Measurements from ENCODE around the gene CDC42.

Gene CDC42

GRCh38 chr1:22112554-22112953 lies 60.0 kb downstream of the CDC42 start:
- no peaks in the 10 kb centered on the region for H3K9me3 ChIP-seq (replicated peaks in 1 of 11)
- H3K9ac ChIP-seq: no peak overlapping the region
- H3K4me1 ChIP-seq: peaks cover 0 to 17% (median 5%) of the 10 kb centered on the region in 10 experiments; a peak in 7 of 20 replicates
- H3K4me2 ChIP-seq: no peak overlapping the region
- no peak overlapping the region for H3K4me3 ChIP-seq
- H3K27ac ChIP-seq: no peak overlapping the region
- H3K36me3 ChIP-seq: peaks cover 74 to 100% (median 90%) of the 10 kb centered on the region in 11 experiments
- H3K27me3 ChIP-seq: no peaks in the 10 kb centered on the region
- TF ChIP-seq Cebpa-rat (IDR thresholded peaks at IDR 0.05): no peak
- H4K20me1 ChIP-seq: peaks cover 54 to 100% (median 100%) of the 10 kb centered on the region in 11 experiments

GRCh38 chr1:22114083-22115012 lies 61.8 kb downstream of the CDC42 start:
- no peak overlapping the region for H3K4me2 ChIP-seq
- H3K36me3 ChIP-seq: peaks cover 60 to 100% (median 86%) of the 10 kb centered on the region in 11 experiments

DNA sequence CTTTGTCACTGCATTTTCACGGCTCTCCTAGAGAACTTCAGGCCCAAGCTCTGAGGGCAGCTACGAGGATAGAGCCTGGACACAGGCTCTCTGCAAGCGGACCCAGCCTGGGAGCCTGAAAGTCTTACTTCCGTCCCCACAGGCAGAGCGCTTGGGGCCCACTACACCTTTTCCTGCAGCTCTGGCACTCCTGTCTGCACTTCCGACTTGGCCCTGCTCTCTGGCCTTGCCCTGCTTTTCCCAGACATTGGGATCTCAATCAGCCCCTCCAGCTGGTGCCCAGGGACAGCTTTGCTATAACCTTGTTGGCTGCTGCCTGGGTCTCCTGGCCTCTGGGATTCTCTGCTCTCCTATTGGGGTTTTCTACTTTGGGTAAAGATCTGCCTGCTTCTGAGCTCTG lies 62.8 kb downstream of the CDC42 start:
- no peak for TF ChIP-seq Cebpa-rat (IDR thresholded peaks at IDR 0.05)
- Histone ChIP-seq H3K4me2 (no peak overlapping the region), H3K4me1 (peaks cover 0 to 17% (median 6%) of the 10 kb centered on the region in 10 experiments; a peak in 7 of 20 replicates), H3K27me3 (no peaks in the 10 kb centered on the region), H3K4me3 (no peak overlapping the region), H3K9me3 (replicated peaks in 1 of 11) (no peaks in the 10 kb centered on the region), H3K9ac (no peak overlapping the region), H4K20me1 (peaks cover 61 to 100% (median 100%) of the 10 kb centered on the region in 11 experiments), H3K27ac (no peak overlapping the region), H3K36me3 (peaks cover 53 to 100% (median 87%) of the 10 kb centered on the region in 11 experiments)

More at GRCh38 chr1:22114083-22115012, 61.8 kb downstream of the CDC42 start:
- no peak overlapping the region for H3K27ac ChIP-seq
- peaks cover 55 to 100% (median 100%) of the 10 kb centered on the region in 11 experiments for H4K20me1 ChIP-seq
- H3K4me3 ChIP-seq: no peak overlapping the region
- no peak overlapping the region for H3K9ac ChIP-seq
- peaks cover 0 to 17% (median 6%) of the 10 kb centered on the region in 10 experiments; a peak in 7 of 20 replicates for H3K4me1 ChIP-seq
- TF ChIP-seq Cebpa-rat (IDR thresholded peaks at IDR 0.05): no peak
- H3K27me3 ChIP-seq: no peaks in the 10 kb centered on the region
- H3K9me3 ChIP-seq (replicated peaks in 1 of 11): no peaks in the 10 kb centered on the region

- Histone ChIP-seq H3K36me3 (peaks cover 35 to 95% (median 78%) of the 10 kb centered on the region in 11 experiments), H3K9ac (no peak overlapping the region), H3K27me3 (no peaks in the 10 kb centered on the region), H3K4me3 (no peak overlapping the region), H3K9me3 (replicated peaks in 1 of 11) (no peaks in the 10 kb centered on the region), H3K27ac (no peak overlapping the region), H3K4me1 (peaks cover 0 to 24% (median 12%) of the 10 kb centered on the region in 10 experiments; a peak in 10 of 20 replicates), H3K4me2 (no peak overlapping the region), H4K20me1 (peaks cover 63 to 100% (median 100%) of the 10 kb centered on the region in 11 experiments)
- no peak for TF ChIP-seq Cebpa-rat (IDR thresholded peaks at IDR 0.05)
These were observed 64.7 kb downstream of the CDC42 start for GRCh38 chr1:22117238-22117637.

DNA sequence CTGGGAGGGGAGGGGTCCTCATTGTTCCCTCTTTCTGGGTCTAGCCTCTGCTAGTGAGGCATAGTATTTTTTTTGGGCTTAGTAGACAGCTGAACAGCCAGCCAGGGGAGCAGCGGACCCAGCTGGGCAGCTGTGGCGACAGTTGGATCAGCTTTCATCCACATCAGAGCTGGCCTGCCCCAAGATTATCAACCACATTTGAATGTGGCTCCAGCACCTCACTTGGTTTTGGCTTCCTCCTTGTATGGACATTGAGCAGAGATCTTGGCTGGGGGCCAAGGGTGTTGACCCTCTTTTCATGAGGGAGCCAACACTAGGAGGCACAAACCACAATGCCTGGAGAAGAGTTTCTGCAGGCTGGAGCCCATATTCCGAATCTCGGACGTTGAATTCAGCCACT lies 65.3 kb downstream of the CDC42 start:
- no peaks in the 10 kb centered on the region for H3K27me3 ChIP-seq
- peaks cover 57 to 100% (median 100%) of the 10 kb centered on the region in 11 experiments for H4K20me1 ChIP-seq

GRCh38 chr1:22118291-22118992 lies 65.9 kb downstream of the CDC42 start:
- Histone ChIP-seq H3K27me3 (no peaks in the 10 kb centered on the region), H3K4me3 (no peak overlapping the region), H3K9ac (no peak overlapping the region), H3K4me2 (no peak overlapping the region), H4K20me1 (peaks cover 53 to 100% (median 99%) of the 10 kb centered on the region in 11 experiments), H3K9me3 (replicated peaks in 1 of 11) (no peaks in the 10 kb centered on the region), H3K36me3 (peaks cover 24 to 82% (median 66%) of the 10 kb centered on the region in 11 experiments), H3K4me1 (peaks cover 0 to 31% (median 14%) of the 10 kb centered on the region in 10 experiments; a peak in 12 of 20 replicates), H3K27ac (no peak overlapping the region)
- TF ChIP-seq Cebpa-rat (IDR thresholded peaks at IDR 0.05): no peak

More for the DNA sequence above, 65.3 kb downstream of the CDC42 start:
- Histone ChIP-seq H3K4me3 (no peak overlapping the region), H3K9me3 (replicated peaks in 1 of 11) (no peaks in the 10 kb centered on the region), H3K36me3 (peaks cover 29 to 88% (median 72%) of the 10 kb centered on the region in 11 experiments), H3K4me2 (no peak overlapping the region), H3K9ac (no peak overlapping the region), H3K27ac (no peak overlapping the region), H3K4me1 (peaks cover 0 to 30% (median 15%) of the 10 kb centered on the region in 10 experiments; a peak in 12 of 20 replicates)
- no peak for TF ChIP-seq Cebpa-rat (IDR thresholded peaks at IDR 0.05)

DNA sequence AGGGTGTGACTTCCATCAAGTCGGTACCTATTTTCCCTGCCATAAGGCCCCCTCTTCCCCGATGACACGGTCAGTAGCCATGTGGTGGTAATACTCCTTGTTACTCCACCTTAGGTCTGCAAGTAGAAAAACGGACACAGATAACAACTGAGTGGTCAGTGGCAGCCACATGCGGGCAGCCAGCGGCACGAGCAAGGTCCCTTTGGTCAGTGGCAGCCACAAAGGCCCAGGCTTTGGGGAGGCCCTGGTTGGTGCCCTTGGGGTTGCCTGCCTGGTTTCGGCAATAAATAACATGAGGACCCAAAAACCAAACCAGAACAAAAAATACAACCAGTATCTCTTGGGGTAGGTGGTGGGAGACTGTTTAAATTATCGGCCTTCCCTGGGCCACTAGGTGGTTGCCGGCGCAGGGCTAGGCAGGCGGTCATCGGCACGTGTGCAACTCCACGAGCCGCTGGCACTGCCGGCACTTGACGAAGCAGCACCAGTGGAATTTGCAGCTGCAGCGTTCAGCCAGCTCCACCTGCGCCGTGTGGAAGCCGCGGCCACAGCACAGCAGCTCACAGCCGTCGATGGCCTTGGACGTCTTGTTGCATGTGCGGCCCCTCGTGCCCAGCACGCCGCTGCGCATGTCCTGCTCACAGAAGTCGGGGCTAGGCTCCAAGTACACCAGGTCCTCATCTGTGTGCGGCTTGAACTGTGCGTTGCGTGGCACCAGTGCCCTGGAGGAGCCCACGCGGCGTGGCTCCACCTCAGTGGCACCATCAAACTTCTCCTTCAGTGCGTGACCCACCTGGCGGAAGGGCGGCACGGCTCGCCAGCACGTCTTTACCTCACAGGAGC lies 67.3 kb downstream of the CDC42 start:
- H3K27me3 ChIP-seq: no peaks in the 10 kb centered on the region
- no peak overlapping the region for H3K4me3 ChIP-seq
- no peaks in the 10 kb centered on the region for H3K9me3 ChIP-seq (replicated peaks in 1 of 11)
- peaks cover 0 to 31% (median 11%) of the 10 kb centered on the region in 10 experiments; a peak in 10 of 20 replicates for H3K4me1 ChIP-seq
- no peak overlapping the region for H3K9ac ChIP-seq
- H4K20me1 ChIP-seq: peaks cover 49 to 100% (median 90%) of the 10 kb centered on the region in 11 experiments
- peaks cover 10 to 68% (median 52%) of the 10 kb centered on the region in 11 experiments; a peak in 21 of 22 replicates for H3K36me3 ChIP-seq
- no peak overlapping the region for H3K27ac ChIP-seq
- no peak for TF ChIP-seq Cebpa-rat (IDR thresholded peaks at IDR 0.05)
- H3K4me2 ChIP-seq: no peak overlapping the region

DNA sequence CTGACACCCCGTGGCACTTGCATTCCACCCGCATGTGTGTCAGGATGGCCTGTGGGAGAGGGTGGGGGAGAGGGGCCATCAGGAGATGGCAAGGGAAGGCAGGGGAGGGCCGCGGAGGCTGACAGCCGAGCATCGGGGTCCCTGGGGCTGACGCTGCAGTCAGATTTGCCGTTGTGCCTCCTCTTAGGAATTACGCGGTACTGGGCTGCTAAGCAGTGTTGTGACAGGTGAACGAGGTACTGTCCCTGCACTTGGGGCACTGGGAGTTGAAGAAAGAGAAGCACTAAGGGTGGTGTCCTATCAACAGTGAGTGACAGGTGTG lies 67.9 kb downstream of the CDC42 start:
- peaks cover 0 to 31% (median 9%) of the 10 kb centered on the region in 10 experiments; a peak in 10 of 20 replicates for H3K4me1 ChIP-seq
- no peak overlapping the region for H3K27ac ChIP-seq
- H3K27me3 ChIP-seq: no peaks in the 10 kb centered on the region
- H3K4me3 ChIP-seq: no peak overlapping the region
- no peak overlapping the region for H3K4me2 ChIP-seq
- no peak for TF ChIP-seq Cebpa-rat (IDR thresholded peaks at IDR 0.05)
- H4K20me1 ChIP-seq: peaks cover 44 to 100% (median 88%) of the 10 kb centered on the region in 11 experiments
- no peaks in the 10 kb centered on the region for H3K9me3 ChIP-seq (replicated peaks in 1 of 11)
- no peak overlapping the region for H3K9ac ChIP-seq
- H3K36me3 ChIP-seq: peaks cover 5 to 63% (median 46%) of the 10 kb centered on the region in 11 experiments; a peak in 21 of 22 replicates

Measured in BLaER1 treated with 17β-estradiol and CSF1 and Interleukin-3, amounts not matched to agents 10 nM and 100 nM (cell line).